ENCODE data around the gene CCL22.
A peak's percentile ranks its signal among the peaks of the same experiment; 100 is the strongest.

CCL22 gene

GRCh38 chr16:57409065-57409464 lies 50.5 kb downstream of the CCL22 start:
- TF ChIP-seq CTCF (IDR thresholded peaks at IDR 0.05; ENCODE audit: poor library complexity, severe bottlenecking): no peak
- Histone ChIP-seq H3K36me3 (ENCODE audit: low read depth) (no peaks in the 10 kb centered on the region), H3K4me1 (ENCODE audit: insufficient read depth, poor library complexity, severe bottlenecking) (peaks cover 4% of the 10 kb centered on the region), H3K4me3 (ENCODE audit: severe bottlenecking) (no peak overlapping the region), H3K27me3 (ENCODE audit: insufficient read depth, poor library complexity, severe bottlenecking) (no peaks in the 10 kb centered on the region), H3K9me3 (ENCODE audit: severe bottlenecking) (no peaks in the 10 kb centered on the region), H3K27ac (ENCODE audit: poor library complexity, severe bottlenecking) (no peak overlapping the region)
- ATAC-seq (ENCODE audit: low read depth) (no peak), DNase-seq (ENCODE audit: low spot score) (no peak)

GRCh38 chr16:57409870-57410587 lies 51.4 kb downstream of the CCL22 start:
- no peak overlapping the region for H3K27ac ChIP-seq (ENCODE audit: poor library complexity, severe bottlenecking)
- ATAC-seq (ENCODE audit: low read depth): peak; percentile 59
- H3K9me3 ChIP-seq (ENCODE audit: severe bottlenecking): no peaks in the 10 kb centered on the region
- peaks cover 4% of the 10 kb centered on the region for H3K4me1 ChIP-seq (ENCODE audit: insufficient read depth, poor library complexity, severe bottlenecking)
- DNase-seq (ENCODE audit: low spot score): no peak
- no peaks in the 10 kb centered on the region for H3K27me3 ChIP-seq (ENCODE audit: insufficient read depth, poor library complexity, severe bottlenecking)
- no peak overlapping the region for H3K4me3 ChIP-seq (ENCODE audit: severe bottlenecking)
- H3K36me3 ChIP-seq (ENCODE audit: low read depth): no peaks in the 10 kb centered on the region
- TF ChIP-seq CTCF (IDR thresholded peaks at IDR 0.05; ENCODE audit: poor library complexity, severe bottlenecking): no peak

GRCh38 chr16:57411362-57411976 lies 52.9 kb downstream of the CCL22 start:
- Histone ChIP-seq H3K27ac (ENCODE audit: poor library complexity, severe bottlenecking) (no peak overlapping the region), H3K4me1 (ENCODE audit: insufficient read depth, poor library complexity, severe bottlenecking) (peaks cover 4% of the 10 kb centered on the region), H3K4me3 (ENCODE audit: severe bottlenecking) (no peak overlapping the region), H3K27me3 (ENCODE audit: insufficient read depth, poor library complexity, severe bottlenecking) (no peaks in the 10 kb centered on the region), H3K36me3 (ENCODE audit: low read depth) (no peaks in the 10 kb centered on the region), H3K9me3 (ENCODE audit: severe bottlenecking) (no peaks in the 10 kb centered on the region)
- DNase-seq (ENCODE audit: low spot score) (no peak), ATAC-seq (ENCODE audit: low read depth) (no peak)
- TF ChIP-seq CTCF (IDR thresholded peaks at IDR 0.05; ENCODE audit: poor library complexity, severe bottlenecking): no peak

GRCh38 chr16:57412584-57412983 lies 54.0 kb downstream of the CCL22 start:
- Histone ChIP-seq H3K27me3 (ENCODE audit: insufficient read depth, poor library complexity, severe bottlenecking) (no peaks in the 10 kb centered on the region), H3K36me3 (ENCODE audit: low read depth) (no peaks in the 10 kb centered on the region), H3K4me1 (ENCODE audit: insufficient read depth, poor library complexity, severe bottlenecking) (peaks cover 5% of the 10 kb centered on the region), H3K4me3 (ENCODE audit: severe bottlenecking) (no peak overlapping the region), H3K9me3 (ENCODE audit: severe bottlenecking) (no peaks in the 10 kb centered on the region), H3K27ac (ENCODE audit: poor library complexity, severe bottlenecking) (no peak overlapping the region)
- ATAC-seq (ENCODE audit: low read depth): no peak
- TF ChIP-seq CTCF (IDR thresholded peaks at IDR 0.05; ENCODE audit: poor library complexity, severe bottlenecking): no peak
- no peak for DNase-seq (ENCODE audit: low spot score)

- no peak overlapping the region for H3K27ac ChIP-seq (ENCODE audit: poor library complexity, severe bottlenecking)
- no peaks in the 10 kb centered on the region for H3K36me3 ChIP-seq (ENCODE audit: low read depth)
- DNase-seq (ENCODE audit: low spot score) (no peak), ATAC-seq (ENCODE audit: low read depth) (no peak)
- no peaks in the 10 kb centered on the region for H3K9me3 ChIP-seq (ENCODE audit: severe bottlenecking)
- H3K4me1 ChIP-seq (ENCODE audit: insufficient read depth, poor library complexity, severe bottlenecking): peaks cover 10% of the 10 kb centered on the region
- no peak overlapping the region for H3K4me3 ChIP-seq (ENCODE audit: severe bottlenecking)
- TF ChIP-seq CTCF (IDR thresholded peaks at IDR 0.05; ENCODE audit: poor library complexity, severe bottlenecking): no peak
- no peaks in the 10 kb centered on the region for H3K27me3 ChIP-seq (ENCODE audit: insufficient read depth, poor library complexity, severe bottlenecking)
These were observed 54.7 kb downstream of the CCL22 start for GRCh38 chr16:57413301-57413730.

Data from RWPE2 (cell line).